Adrenal gland (tissue), 12 donors: ENCODE measurements around the gene ATG10. TPM values are rescaled to one million over a fixed set of nuclear protein-coding genes. Genes with fewer than 3 reads are reported as not detected.
A peak's percentile ranks its signal among the peaks of the same experiment; 100 is the strongest.
"Not testable (repeated sequence)": the region's sequence is repeated elsewhere in the genome, so short reads cannot be mapped to it uniquely, and the experiment has no call there.

Experiments
- DNase-seq, 7 donors: peaks; one replicate each; pipeline ENCODE4 v3.0.0-alpha.2; 2019 to 2020
- H3K27ac ChIP-seq, 5 donors: fragments of 200-600 bp; sonication (generic) in 4 of 5; 1 replicate in 3 of 5; 2 replicates in 2 of 5; pipeline versions ENCODE4 v1.5.1 to v1.8.0; 2016 to 2020; ENCODE audit warnings: mild to moderate bottlenecking in 1 of 5
- H3K27me3 ChIP-seq: fragments of 200-600 bp; 2 replicates; pipeline ENCODE4 v1.8.0; 2021
- H3K36me3 ChIP-seq, 2 donors: fragments of 200-600 bp; replicated peaks in 1 of 2; 1 replicate in 1 of 2; 2 replicates in 1 of 2; pipeline versions ENCODE4 v1.5.1 to v1.8.0; 2018 to 2022
- H3K4me1 ChIP-seq, 2 donors: fragments of 200-600 bp; replicated peaks in 1 of 2; 1 replicate in 1 of 2; 2 replicates in 1 of 2; pipeline versions ENCODE4 v1.5.1 to v1.8.0; 2018 to 2021
- H3K4me3 ChIP-seq, 4 donors: fragments of 200-600 bp; sonication (generic) in 3 of 4; one replicate each; pipeline ENCODE4 v1.5.1; 2016 to 2018
- H3K9me3 ChIP-seq, 3 donors: fragments of 200-600 bp; sonication (generic) in 1 of 3; replicated peaks in 1 of 3; 1 replicate in 2 of 3; 2 replicates in 1 of 3; pipeline versions ENCODE4 v1.5.1 to v1.8.0; 2016 to 2021
- CTCF ChIP-seq, 6 experiments: fragments of 450-650 bp in 4 of 6; fragments of 200-600 bp in 2 of 6; sonication (generic) in 1 of 6; IDR thresholded peaks; 1 replicate in 5 of 6; 2 replicates in 1 of 6; pipeline versions ENCODE4 v1.5.1 to v1.8.0; 2016 to 2021; ENCODE audit warnings: antibody characterized with exemption in 6 of 6, mild to moderate bottlenecking in 2 of 6, moderate library complexity in 1 of 6
- POLR2A ChIP-seq, 2 donors: fragments of 450-650 bp; IDR thresholded peaks; one replicate each; pipeline ENCODE4 v1.6.1; 2017; ENCODE audit warnings: antibody characterized with exemption in 2 of 2, mild to moderate bottlenecking in 2 of 2, moderate library complexity in 1 of 2
- WGBS, 4 donors: extraction: QIAGEN DNeasy Blood & Tissue Kit in 2 of 4; methylation state at CpG; one replicate each; pipeline versions ENCODE4 v1.1.5 to v1.1.7; 2013 to 2017; 5-methylcytosine and 5-hydroxymethylcytosine counted together
- intact Hi-C, 2 donors: fragments of 100-400 bp; cut with DNase I; formaldehyde crosslinking; loops; one replicate each; pipeline versions ENCODE4 v1.14.1 to v1.15.0; 2022 to 2023
- polyA plus RNA-seq, 3 donors: library from polyadenylated mRNA; stranded (reverse); fragments of 200-250 nt in 2 of 3; fragments of 350-450 nt in 1 of 3; fragmentation: Illumina TruSeq in 1 of 3; extraction: RNeasy Lipid Tissue Mini Kit (QIAGEN cat#74804) in 1 of 3; gene quantifications; one replicate each; pipeline ENCODE4 v1.2.3, GENCODE V29; 2013 to 2014
- total RNA-seq, 9 donors: library from RNA; depleted of rRNA in 4 of 9; stranded (reverse); fragments of >200 nt in 4 of 9; fragments of 120-200 nt in 1 of 9; fragmentation: NEBNext Ultra II Directional in 1 of 9; extraction: Animal tissue kit (Norgen Biotek cat#: 25700) in 1 of 9; gene quantifications; one replicate each; pipeline versions ENCODE4 v1.1.0 to v1.2.4, GENCODE V29; 2013 to 2023
- donor health status: healthy with polysubstance abuse.
- donor health status: Bipolar disorder and iron deficiency.
- donor health status: DM: yes; HTN: yes; CAD: no.
- donor health status: DM: no; HTN: no; CAD: no.
- donor health status: DM: no; HTN: no; CAD: no.
- donor health status: DM: yes; HTN: yes; CAD: no.

Gene ATG10
- total and polyA plus RNA-seq, 12 donors, result 4.0 to 15.1 (median 7.1) TPM

GRCh38 chr5:82011761-82012160, 39.9 kb downstream of the ATG10 start:
- intact Hi-C loops, result no loop called here
- no peaks in the 10 kb centered on the region for H3K36me3 ChIP-seq

GRCh38 chr5:82014644-82015043, 42.8 kb downstream of the ATG10 start:
- H3K27me3 ChIP-seq, DNase-seq, H3K27ac ChIP-seq, intact Hi-C loops, H3K36me3 ChIP-seq, H3K9me3 ChIP-seq, H3K4me1 ChIP-seq, H3K4me3 ChIP-seq: not testable (repeated sequence)
- WGBS, 4 donors, result 92 to 98% (median 97%) methylated on average over 4 of the region's 4 CpGs

More at GRCh38 chr5:82011761-82012160, 39.9 kb downstream of the ATG10 start:
- Histone ChIP-seq H3K27me3 (no peaks in the 10 kb centered on the region), H3K4me3 (no peak overlapping the region), H3K27ac (no peak overlapping the region), H3K9me3 (no peaks in the 10 kb centered on the region), H3K4me1 (no peaks in the 10 kb centered on the region)
- DNase-seq, result no peak
- WGBS, 4 donors, result 91 to 100% (median 100%) methylated on average over 1 of the region's 1 CpG
- TF ChIP-seq POLR2A (IDR thresholded peaks at IDR 0.05), result no peak
- no peak for TF ChIP-seq CTCF (IDR thresholded peaks at IDR 0.05)

- Histone ChIP-seq H3K27ac (no peak overlapping the region), H3K36me3 (no peaks in the 10 kb centered on the region), H3K4me3 (no peak overlapping the region), H3K4me1 (no peaks in the 10 kb centered on the region), H3K9me3 (no peaks in the 10 kb centered on the region), H3K27me3 (no peaks in the 10 kb centered on the region)
- TF ChIP-seq CTCF (IDR thresholded peaks at IDR 0.05) (no peak), POLR2A (IDR thresholded peaks at IDR 0.05) (no peak)
- intact Hi-C loops, result no loop called here
- WGBS, 4 donors, result 50 to 79% (median 69%) methylated on average over 1 of the region's 1 CpG
- DNase-seq, result peak in 3 of 7 donors; percentile 18 to 26 (median 21)
Measured at GRCh38 chr5:82018462-82018861, 46.6 kb downstream of the ATG10 start.

GRCh38 chr5:82019342-82020138, 47.7 kb downstream of the ATG10 start:
- H3K27me3 ChIP-seq, result no peaks in the 10 kb centered on the region
- TF ChIP-seq CTCF (IDR thresholded peaks at IDR 0.05) (no peak), POLR2A (IDR thresholded peaks at IDR 0.05) (no peak)
- DNase-seq, result no peak
- H3K4me3 ChIP-seq, result no peak overlapping the region
- no peaks in the 10 kb centered on the region for H3K9me3 ChIP-seq
- 79 to 94% (median 83%) methylated on average over 2 to 5 of the region's 5 CpGs for WGBS, 4 donors
- H3K36me3 ChIP-seq, result no peaks in the 10 kb centered on the region
- no peaks in the 10 kb centered on the region for H3K4me1 ChIP-seq
- no peak overlapping the region for H3K27ac ChIP-seq
- intact Hi-C loops, result no loop called here

- intact Hi-C loops, result no loop called here
- no peak for DNase-seq
- H3K9me3 ChIP-seq, result no peaks in the 10 kb centered on the region
- TF ChIP-seq CTCF (IDR thresholded peaks at IDR 0.05), result no peak
- TF ChIP-seq POLR2A (IDR thresholded peaks at IDR 0.05), result no peak
- 95 to 100% (median 96%) methylated on average over 1 of the region's 1 CpG for WGBS, 4 donors
- no peaks in the 10 kb centered on the region for H3K27me3 ChIP-seq
- no peaks in the 10 kb centered on the region for H3K36me3 ChIP-seq
- no peak overlapping the region for H3K27ac ChIP-seq
- H3K4me3 ChIP-seq, result no peak overlapping the region
- H3K4me1 ChIP-seq, result no peaks in the 10 kb centered on the region
Measured at GRCh38 chr5:82022499-82022898, 50.7 kb downstream of the ATG10 start.
